ENCODE data around the gene PAX9. TPM values are rescaled to one million over a fixed set of nuclear protein-coding genes. Genes with fewer than 3 reads are reported as not detected.

The PAX9 gene
- total RNA-seq, 4 donors from 2014 or later, result 0.34 TPM; not detected in 3

- no peak for TF ChIP-seq CTCF (IDR thresholded peaks at IDR 0.05; ENCODE audit: low read depth)
Observed at GRCh38 chr14:36649872-36650650, 11.6 kb upstream of the PAX9 start.

GRCh38 chr14:36652542-36653201, 9.0 kb upstream of the PAX9 start:
- TF ChIP-seq CTCF (IDR thresholded peaks at IDR 0.05; ENCODE audit: low read depth), result no peak

GRCh38 chr14:36653413-36653812, 8.2 kb upstream of the PAX9 start:
- no peak for TF ChIP-seq CTCF (IDR thresholded peaks at IDR 0.05; ENCODE audit: low read depth)

GRCh38 chr14:36653962-36654793, 7.5 kb upstream of the PAX9 start:
- TF ChIP-seq CTCF (IDR thresholded peaks at IDR 0.05; ENCODE audit: low read depth), result no peak

- TF ChIP-seq CTCF (IDR thresholded peaks at IDR 0.05; ENCODE audit: low read depth), result no peak
Observed at GRCh38 chr14:36654794-36655381, 6.8 kb upstream of the PAX9 start.

GRCh38 chr14:36655571-36655962, 6.1 kb upstream of the PAX9 start:
- no peak for TF ChIP-seq CTCF (IDR thresholded peaks at IDR 0.05; ENCODE audit: low read depth)
